IPS-NIHi7 (cell line): ENCODE results near the gene KCNQ5.

Experiments
- DNase-seq: peaks from one replicate; pipeline ENCODE4 v3.0.0; 2012; ENCODE audit warnings: mixed read lengths; ENCODE audit errors: extremely low spot score

Gene KCNQ5

GRCh38 chr6:73109659-73110058 is 487.8 kb downstream of the KCNQ5 start:
- no peak for DNase-seq

GRCh38 chr6:73116330-73116729 is 494.5 kb downstream of the KCNQ5 start:
- DNase-seq: no peak

- peak; percentile 25 for DNase-seq
Observed at GRCh38 chr6:73121421-73121993, 499.6 kb downstream of the KCNQ5 start.

GRCh38 chr6:73123632-73124329 is 501.9 kb downstream of the KCNQ5 start:
- DNase-seq: no peak

GRCh38 chr6:73129653-73130443 is 508.0 kb downstream of the KCNQ5 start:
- peak; percentile 82 for DNase-seq

- DNase-seq: no peak
Observed at GRCh38 chr6:73131706-73132105, 509.8 kb downstream of the KCNQ5 start.

- DNase-seq: peak; percentile 84
Observed at GRCh38 chr6:73134588-73134987, 512.7 kb downstream of the KCNQ5 start.

- no peak for DNase-seq
Observed at GRCh38 chr6:73139681-73140383, 518.0 kb downstream of the KCNQ5 start.

GRCh38 chr6:73143551-73143950 is 521.7 kb downstream of the KCNQ5 start:
- DNase-seq: no peak

GRCh38 chr6:73144516-73144915 is 522.7 kb downstream of the KCNQ5 start:
- DNase-seq: no peak

- DNase-seq: no peak
Observed at GRCh38 chr6:73145690-73146089, 523.8 kb downstream of the KCNQ5 start.

GRCh38 chr6:73151732-73152131 is 529.9 kb downstream of the KCNQ5 start:
- no peak for DNase-seq

GRCh38 chr6:73152556-73152955 is 530.7 kb downstream of the KCNQ5 start:
- DNase-seq: no peak

GRCh38 chr6:73152966-73153757 is 531.3 kb downstream of the KCNQ5 start:
- no peak for DNase-seq

- no peak for DNase-seq
Observed at GRCh38 chr6:73156793-73157767, 535.2 kb downstream of the KCNQ5 start.

- no peak for DNase-seq
Observed at GRCh38 chr6:73157870-73158269, 536.0 kb downstream of the KCNQ5 start.

- no peak for DNase-seq
Observed at GRCh38 chr6:73169111-73169510, 547.2 kb downstream of the KCNQ5 start.

- DNase-seq: no peak
Observed at GRCh38 chr6:73169633-73170032, 547.8 kb downstream of the KCNQ5 start.

- DNase-seq: no peak
Observed at GRCh38 chr6:73174646-73175045, 552.8 kb downstream of the KCNQ5 start.

GRCh38 chr6:73176057-73176456 is 554.2 kb downstream of the KCNQ5 start:
- DNase-seq: no peak
